Cardiac fibroblast (primary cell): Measurements from ENCODE around the gene SNTG2.
A peak's percentile ranks its signal among the peaks of the same experiment; 100 is the strongest.

ENCODE experiments used
- DNase-seq, 2 donors: peaks; one replicate each; pipeline versions ENCODE4 v3.0.0 to v3.0.0-alpha.2; 2010; ENCODE audit warnings: low read depth in 2 of 2
- H3K4me3 ChIP-seq, 2 donors: replicated peaks in 1 of 2; 1 replicate in 1 of 2; 2 replicates in 1 of 2; pipeline ENCODE4 v1.5.1; 2011; ENCODE audit warnings: low read depth in 2 of 2, low read length in 2 of 2, mild to moderate bottlenecking in 2 of 2, moderate library complexity in 1 of 2
- CTCF ChIP-seq: IDR thresholded peaks from one replicate; pipeline ENCODE4 v1.5.1; 2011; ENCODE audit warnings: low read depth, mild to moderate bottlenecking, low read length, inconsistent platforms

Gene SNTG2

DNA sequence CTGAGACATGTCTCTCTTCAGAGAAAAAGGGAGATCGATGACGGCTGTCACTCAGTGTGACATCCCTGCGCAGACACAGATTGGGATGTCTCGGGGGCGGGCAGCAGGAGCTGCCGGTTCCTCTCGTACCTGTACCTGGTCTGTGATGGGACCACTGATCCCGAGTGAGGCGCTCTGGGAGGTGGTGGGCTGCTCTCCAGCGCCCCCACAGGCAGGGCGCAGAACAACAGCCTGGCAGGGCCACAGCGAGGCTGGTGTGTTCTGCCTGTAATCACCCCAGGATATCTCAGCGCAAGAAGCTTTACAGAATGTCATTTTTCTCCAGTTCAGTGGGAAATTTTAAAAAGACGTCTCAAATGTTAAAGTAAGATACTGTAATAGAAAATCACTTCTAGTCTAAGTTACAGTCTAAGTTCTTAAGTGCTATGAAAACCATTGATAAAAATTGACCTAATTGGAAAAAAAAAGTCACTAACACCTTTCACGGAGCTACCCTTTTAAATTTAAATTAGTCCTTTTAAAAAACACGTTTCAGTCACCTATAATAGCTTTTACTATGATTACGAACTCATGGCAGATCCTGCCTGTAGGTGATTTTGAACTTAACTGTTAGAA, 189.8 kb downstream of the SNTG2 start:
- peak in 1 of 2 donors; percentile 4 for DNase-seq
- TF ChIP-seq CTCF = peak; percentile 76
- no peak overlapping the region for H3K4me3 ChIP-seq

GRCh38 chr2:1141079-1141478, 190.4 kb downstream of the SNTG2 start:
- DNase-seq = no peak
- TF ChIP-seq CTCF = no peak
- H3K4me3 ChIP-seq = no peak overlapping the region

DNA sequence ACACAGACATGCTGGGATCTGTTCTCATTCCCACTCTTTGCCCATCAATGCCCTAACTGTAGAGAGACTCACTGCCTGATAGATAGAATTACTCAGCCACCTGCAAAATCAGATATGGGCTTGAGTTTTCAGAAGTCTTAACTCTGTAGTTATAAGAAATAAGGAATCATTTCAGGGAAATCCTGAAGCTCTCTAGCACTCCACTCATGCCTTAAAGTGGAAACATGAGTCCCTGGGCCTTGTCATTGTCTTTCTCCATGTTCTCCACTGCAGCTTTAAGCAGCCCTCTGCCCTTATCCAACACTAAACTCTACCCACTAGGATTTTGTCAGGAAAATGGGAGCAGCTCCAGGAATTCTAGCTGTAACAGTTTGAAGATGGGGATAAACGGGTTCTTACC, 192.5 kb downstream of the SNTG2 start:
- TF ChIP-seq CTCF = no peak
- no peak for DNase-seq
- no peak overlapping the region for H3K4me3 ChIP-seq

DNA sequence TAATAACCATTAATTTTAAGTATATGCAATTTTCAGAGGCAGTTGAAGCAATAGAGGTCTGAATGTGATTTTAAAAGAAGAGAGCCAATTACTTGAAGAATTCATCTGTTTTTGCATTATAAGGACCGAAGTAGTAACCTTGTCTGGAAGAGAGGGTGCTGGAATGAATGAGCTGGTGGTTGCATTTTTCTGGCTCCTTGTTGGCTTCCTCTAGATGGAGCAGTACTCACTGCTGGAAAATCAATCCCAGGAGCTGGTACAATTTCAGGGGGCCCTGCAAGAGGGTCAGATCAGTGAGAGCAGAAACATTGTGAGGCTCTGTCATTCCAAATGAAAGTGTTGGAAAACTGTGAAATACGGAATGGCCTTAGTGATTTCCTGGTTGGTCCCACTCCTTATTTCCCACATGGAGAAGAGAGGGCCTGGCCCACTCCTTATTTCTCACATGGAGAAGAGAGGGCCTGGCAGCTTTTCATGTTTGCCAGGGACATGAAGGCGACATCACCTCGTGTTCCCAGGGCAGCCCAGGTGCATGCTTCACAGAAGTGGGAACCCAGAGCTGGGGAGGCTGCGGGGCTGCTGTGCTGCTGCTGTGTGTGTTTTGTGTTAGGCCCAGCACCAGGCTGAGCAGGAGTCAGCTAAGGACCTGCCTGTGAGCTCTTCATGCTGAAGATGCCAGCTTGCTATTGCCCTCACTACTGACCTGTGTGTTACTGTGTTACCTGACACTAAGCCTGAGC, 197.4 kb downstream of the SNTG2 start:
- TF ChIP-seq CTCF = no peak
- no peak for DNase-seq
- no peak overlapping the region for H3K4me3 ChIP-seq

- DNase-seq = no peak
- no peak overlapping the region for H3K4me3 ChIP-seq
- no peak for TF ChIP-seq CTCF
Measured at GRCh38 chr2:1150724-1151511, 200.3 kb downstream of the SNTG2 start.

DNA sequence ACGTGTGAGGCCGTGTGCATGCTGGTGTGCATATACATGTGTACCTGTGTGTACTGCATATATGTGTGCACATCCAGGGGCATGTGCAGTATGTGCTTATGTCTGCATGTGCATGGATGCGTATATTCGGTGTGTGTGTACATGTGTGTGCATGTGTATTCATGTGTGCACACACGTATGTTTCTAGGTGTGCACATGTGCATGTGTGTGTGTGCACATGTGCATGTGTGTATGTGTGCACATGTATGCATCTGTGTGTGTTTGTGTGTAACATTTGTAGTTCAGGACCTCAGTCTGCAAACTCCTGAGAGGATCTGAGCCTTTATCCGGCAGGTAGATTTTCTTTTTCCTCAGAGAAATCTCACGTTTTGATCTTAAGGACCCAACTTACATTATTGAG, 201.7 kb downstream of the SNTG2 start:
- no peak for DNase-seq
- no peak for TF ChIP-seq CTCF
- no peak overlapping the region for H3K4me3 ChIP-seq
